Stimulated activated effector memory CD8-positive, alpha-beta T cell treated with anti-CD3 and anti-CD28 coated beads, Interleukin-12 subunit alpha, Interleukin-12 subunit beta, amount 100 ng/mL, for 72 hours (primary cell): ENCODE results near the gene GFOD1.
A peak's percentile ranks its signal among the peaks of the same experiment; 100 is the strongest.

Experiments used
- ATAC-seq: fragments of 150-1000 bp; cut with Tn5 transposase; 2 replicates; pipeline ENCODE4 v1.10.0; 2021
- DNase-seq, 2 donors: peaks; one replicate each; pipeline ENCODE4 v3.0.0; 2021 to 2022; ENCODE audit warnings: low spot score in 2 of 2
- H3K27ac Mint-ChIP-seq: one replicate; pipeline ENCODE4 v1.8.0; 2022; ENCODE audit warnings: mild to moderate bottlenecking, mixed read lengths
- H3K36me3 Mint-ChIP-seq: one replicate; pipeline ENCODE4 v1.8.0; 2022; ENCODE audit warnings: mild to moderate bottlenecking, mixed read lengths
- H3K4me1 Mint-ChIP-seq: one replicate; pipeline ENCODE4 v1.8.0; 2022; ENCODE audit warnings: mixed read lengths
- H3K4me3 Mint-ChIP-seq: one replicate; pipeline ENCODE4 v1.8.0; 2022; ENCODE audit warnings: mild to moderate bottlenecking, mixed read lengths
- H3K9me3 Mint-ChIP-seq: one replicate; pipeline ENCODE4 v1.8.0; 2022; ENCODE audit warnings: mixed read lengths

GFOD1 gene

GRCh38 chr6:13355043-13355945 is 132.1 kb downstream of the GFOD1 start:
- ATAC-seq = peak; percentile 84
- Mint-ChIP-seq H3K9me3 (no peaks in the 10 kb centered on the region), H3K27ac (peak overlapping the region; percentile 89), H3K4me1 (peaks cover 34% of the 10 kb centered on the region), H3K4me3 (peak overlapping the region; percentile 65), H3K36me3 (no peaks in the 10 kb centered on the region)
- DNase-seq = peak in 1 of 2 donors; percentile 56

GRCh38 chr6:13354331-13355042 is 132.9 kb downstream of the GFOD1 start:
- Mint-ChIP-seq H3K27ac (peak overlapping the region; percentile 89), H3K9me3 (no peaks in the 10 kb centered on the region), H3K36me3 (no peaks in the 10 kb centered on the region), H3K4me1 (peaks cover 34% of the 10 kb centered on the region), H3K4me3 (peak overlapping the region; percentile 65)
- no peak for DNase-seq
- no peak for ATAC-seq

DNA sequence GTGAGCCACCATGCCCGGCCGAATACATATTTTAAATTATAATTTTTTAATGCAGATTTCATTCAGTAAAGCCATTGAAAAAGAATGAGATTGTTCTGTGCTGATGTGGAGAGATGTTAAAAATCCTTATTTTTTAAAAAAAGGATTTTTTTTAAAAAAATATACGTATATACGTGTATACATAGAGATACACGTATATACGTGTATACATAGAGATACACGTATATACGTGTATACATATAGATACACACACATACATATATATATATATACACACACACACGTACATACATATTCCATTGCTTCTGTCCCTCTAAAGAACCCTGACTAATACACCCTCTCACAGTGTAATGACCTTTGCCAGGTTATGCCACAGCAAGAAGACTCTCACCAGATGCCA is 135.2 kb downstream of the GFOD1 start:
- no peaks in the 10 kb centered on the region for H3K36me3 Mint-ChIP-seq
- H3K4me1 Mint-ChIP-seq = peaks cover 27% of the 10 kb centered on the region
- DNase-seq (no peak), ATAC-seq (no peak)
- no peak overlapping the region for H3K4me3 Mint-ChIP-seq
- H3K9me3 Mint-ChIP-seq = no peaks in the 10 kb centered on the region
- no peak overlapping the region for H3K27ac Mint-ChIP-seq

DNA sequence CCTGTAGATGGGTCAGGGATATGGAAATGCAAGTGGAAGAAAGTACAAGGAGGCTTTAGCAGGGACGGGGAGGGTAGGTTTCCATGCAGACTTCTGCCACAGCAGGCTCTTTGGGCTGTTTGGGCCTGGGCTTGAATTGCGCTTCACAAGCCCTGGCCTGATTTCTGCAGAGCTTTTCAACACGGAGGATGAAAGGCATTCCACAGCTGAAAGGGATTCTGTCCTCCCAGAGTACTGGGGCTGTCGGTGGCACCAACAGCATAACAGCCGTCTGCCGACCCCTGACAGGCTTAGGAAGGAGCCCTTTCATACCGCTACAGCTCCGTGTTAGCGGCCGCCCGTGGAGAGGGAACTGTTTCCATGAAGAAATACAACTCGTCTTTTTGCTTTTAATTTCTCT is 136.1 kb downstream of the GFOD1 start:
- no peaks in the 10 kb centered on the region for H3K36me3 Mint-ChIP-seq
- H3K9me3 Mint-ChIP-seq = no peaks in the 10 kb centered on the region
- H3K27ac Mint-ChIP-seq = no peak overlapping the region
- DNase-seq (no peak), ATAC-seq (no peak)
- no peak overlapping the region for H3K4me3 Mint-ChIP-seq
- H3K4me1 Mint-ChIP-seq = peaks cover 20% of the 10 kb centered on the region

DNA sequence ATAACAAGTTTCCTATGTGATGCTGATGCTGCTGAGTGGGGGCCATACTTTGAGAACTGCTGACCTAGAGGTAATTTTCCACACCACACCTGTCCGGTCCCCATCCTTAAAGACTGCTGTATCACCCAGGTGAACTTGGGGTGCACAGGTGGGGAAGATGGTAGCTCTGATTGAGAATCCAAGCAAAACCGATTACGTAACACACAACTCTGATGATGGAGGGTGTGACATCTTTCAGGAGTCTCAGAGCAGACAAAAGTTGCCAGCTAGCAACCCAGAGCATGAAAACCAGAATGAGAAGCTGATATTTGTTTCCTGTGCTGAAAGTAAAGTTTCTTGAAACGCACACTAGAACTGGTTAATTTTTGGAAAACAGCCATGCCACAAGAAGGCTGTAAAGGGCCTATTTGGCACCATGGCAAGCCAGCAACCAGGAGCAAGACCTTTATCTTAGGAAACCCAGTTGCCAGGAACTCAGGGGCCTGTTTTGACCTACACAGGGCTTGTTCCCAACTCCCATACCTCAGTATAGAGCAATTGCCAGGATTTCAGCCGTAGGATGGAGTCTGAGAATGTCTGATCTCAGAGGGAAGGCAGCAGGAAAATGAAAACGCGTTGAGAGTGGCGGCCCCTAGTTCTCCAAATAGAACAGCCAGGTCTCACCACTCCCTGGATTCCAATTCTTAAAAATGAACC is 137.4 kb downstream of the GFOD1 start:
- Mint-ChIP-seq H3K36me3 (no peaks in the 10 kb centered on the region), H3K4me1 (peaks cover 6% of the 10 kb centered on the region), H3K9me3 (no peaks in the 10 kb centered on the region), H3K27ac (no peak overlapping the region), H3K4me3 (no peak overlapping the region)
- ATAC-seq = no peak
- no peak for DNase-seq

DNA sequence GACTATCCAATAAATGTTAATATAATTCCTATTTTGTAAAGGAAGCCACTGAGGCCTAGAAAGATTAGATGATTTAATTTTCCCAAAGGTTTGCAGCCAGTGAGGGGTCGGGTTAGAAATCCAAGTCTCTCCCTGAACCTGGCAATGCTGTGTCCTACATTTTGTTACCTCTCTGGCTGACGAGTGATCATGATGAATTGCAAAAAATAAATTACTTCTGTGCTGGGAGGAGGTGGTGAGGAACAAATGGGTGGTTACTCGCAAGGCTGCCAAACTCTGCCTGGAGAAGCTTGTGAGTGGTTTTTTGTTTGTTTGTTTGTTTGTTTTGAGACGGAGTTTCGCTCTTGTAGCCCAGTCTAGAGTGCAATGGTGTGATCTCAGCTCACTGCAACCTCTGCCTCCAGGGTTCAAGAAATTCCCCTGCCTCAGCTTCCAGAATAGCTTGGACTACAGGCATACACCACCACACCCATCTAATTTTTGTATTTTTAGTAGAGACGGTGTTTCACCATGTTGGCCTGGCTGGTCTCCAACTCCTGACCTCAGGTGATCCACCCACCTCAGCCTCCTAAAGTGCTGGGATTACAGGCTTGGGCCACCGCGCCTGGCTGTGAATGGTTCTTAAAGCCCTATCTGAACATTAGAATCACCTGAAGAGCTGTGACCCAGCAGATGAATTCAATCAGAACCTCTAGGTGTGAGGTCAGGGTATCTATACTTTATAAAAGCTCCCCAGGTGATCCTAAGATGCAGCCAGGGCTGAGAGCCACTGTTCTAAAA is 138.9 kb downstream of the GFOD1 start:
- H3K27ac Mint-ChIP-seq = no peak overlapping the region
- no peaks in the 10 kb centered on the region for H3K4me1 Mint-ChIP-seq
- ATAC-seq (no peak), DNase-seq (no peak)
- no peaks in the 10 kb centered on the region for H3K36me3 Mint-ChIP-seq
- H3K4me3 Mint-ChIP-seq = no peak overlapping the region
- no peaks in the 10 kb centered on the region for H3K9me3 Mint-ChIP-seq

GRCh38 chr6:13346245-13346644 is 141.2 kb downstream of the GFOD1 start:
- ATAC-seq (no peak), DNase-seq (no peak)
- no peak overlapping the region for H3K27ac Mint-ChIP-seq
- no peaks in the 10 kb centered on the region for H3K9me3 Mint-ChIP-seq
- no peak overlapping the region for H3K4me3 Mint-ChIP-seq
- no peaks in the 10 kb centered on the region for H3K4me1 Mint-ChIP-seq
- no peaks in the 10 kb centered on the region for H3K36me3 Mint-ChIP-seq

GRCh38 chr6:13342414-13343019 is 144.9 kb downstream of the GFOD1 start:
- no peak for ATAC-seq
- Mint-ChIP-seq H3K4me3 (no peak overlapping the region), H3K36me3 (no peaks in the 10 kb centered on the region)

DNA sequence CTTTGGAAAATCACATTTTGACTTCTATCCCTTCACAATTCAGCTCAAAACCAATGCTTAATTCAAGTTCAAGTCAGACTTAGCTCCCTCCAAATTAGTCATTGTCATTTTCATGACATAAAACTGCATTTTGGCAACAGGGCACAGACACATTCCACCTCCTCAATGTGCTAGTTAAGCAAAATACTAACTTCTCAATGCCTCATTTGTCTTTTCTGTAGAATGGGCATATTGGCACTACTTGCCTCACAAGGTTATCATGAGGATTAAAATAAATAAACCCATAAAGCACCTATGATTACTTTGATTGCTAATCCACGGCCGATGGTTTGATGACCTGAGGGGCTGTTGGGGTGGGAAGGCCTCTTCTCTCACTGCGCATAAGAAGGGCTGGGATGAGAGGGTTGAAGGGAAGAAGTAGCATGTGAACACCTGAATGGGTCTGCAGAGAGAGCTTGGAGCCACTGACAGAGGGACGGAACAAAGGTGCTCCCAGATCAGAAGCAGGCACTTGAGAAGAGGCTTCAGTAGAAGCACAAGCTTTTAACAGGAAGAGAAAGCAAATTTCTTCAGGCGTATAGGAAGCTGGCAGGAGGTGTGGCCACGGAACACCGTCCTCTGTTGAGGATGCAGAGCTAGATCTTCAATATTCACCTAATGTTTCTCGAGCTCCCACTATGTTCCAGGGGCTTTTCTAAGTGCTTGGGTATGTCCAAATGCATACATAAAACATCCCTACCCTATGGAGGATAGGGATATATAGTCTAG is 147.4 kb downstream of the GFOD1 start:
- Mint-ChIP-seq H3K4me1 (no peaks in the 10 kb centered on the region), H3K9me3 (no peaks in the 10 kb centered on the region), H3K27ac (peak overlapping the region; percentile 24), H3K4me3 (no peak overlapping the region), H3K36me3 (no peaks in the 10 kb centered on the region)
- no peak for DNase-seq
- ATAC-seq = no peak

More at GRCh38 chr6:13342414-13343019, 144.9 kb downstream of the GFOD1 start:
- Mint-ChIP-seq H3K27ac (no peak overlapping the region), H3K4me1 (no peaks in the 10 kb centered on the region), H3K9me3 (no peaks in the 10 kb centered on the region)
- DNase-seq = no peak

- ATAC-seq (no peak), DNase-seq (no peak)
- Mint-ChIP-seq H3K4me1 (no peaks in the 10 kb centered on the region), H3K9me3 (no peaks in the 10 kb centered on the region), H3K4me3 (no peak overlapping the region), H3K27ac (no peak overlapping the region), H3K36me3 (no peaks in the 10 kb centered on the region)
Measured at GRCh38 chr6:13338038-13338437, 149.4 kb downstream of the GFOD1 start.

DNA sequence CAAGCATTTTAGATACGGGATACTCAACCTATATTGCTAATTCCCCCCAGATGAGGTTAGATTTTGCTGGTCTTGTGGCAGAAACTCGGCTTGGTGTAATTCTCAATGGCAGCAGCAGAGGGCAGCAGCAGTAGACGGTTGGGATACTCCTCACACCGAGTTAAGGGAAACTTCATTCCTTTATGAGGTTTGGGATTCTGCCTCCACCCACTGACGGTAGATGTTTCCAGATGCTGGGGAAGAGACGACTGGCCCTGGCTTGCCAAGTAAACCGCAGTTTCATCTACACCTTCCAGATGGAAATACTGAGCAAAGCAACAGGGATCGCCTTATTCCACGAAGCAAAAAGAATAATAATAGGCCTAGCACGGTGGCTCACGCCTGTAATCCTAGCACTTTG is 150.8 kb downstream of the GFOD1 start:
- H3K36me3 Mint-ChIP-seq = no peaks in the 10 kb centered on the region
- peak; percentile 72 to 90 for DNase-seq
- ATAC-seq = peak; percentile 64
- H3K27ac Mint-ChIP-seq = no peak overlapping the region
- no peaks in the 10 kb centered on the region for H3K9me3 Mint-ChIP-seq
- H3K4me1 Mint-ChIP-seq = no peaks in the 10 kb centered on the region
- no peak overlapping the region for H3K4me3 Mint-ChIP-seq

- H3K4me1 Mint-ChIP-seq = no peaks in the 10 kb centered on the region
- DNase-seq = no peak
- H3K36me3 Mint-ChIP-seq = no peaks in the 10 kb centered on the region
- H3K9me3 Mint-ChIP-seq = no peaks in the 10 kb centered on the region
- H3K27ac Mint-ChIP-seq = peak overlapping the region; percentile 17
- H3K4me3 Mint-ChIP-seq = no peak overlapping the region
- ATAC-seq = no peak
Measured at GRCh38 chr6:13334953-13335352, 152.4 kb downstream of the GFOD1 start.

- peaks cover 11% of the 10 kb centered on the region for H3K4me1 Mint-ChIP-seq
- ATAC-seq = no peak
- H3K27ac Mint-ChIP-seq = no peak overlapping the region
- H3K9me3 Mint-ChIP-seq = no peaks in the 10 kb centered on the region
- DNase-seq = no peak
- H3K36me3 Mint-ChIP-seq = no peaks in the 10 kb centered on the region
- no peak overlapping the region for H3K4me3 Mint-ChIP-seq
Measured at GRCh38 chr6:13332349-13332706, 155.1 kb downstream of the GFOD1 start.
